ENCODE results near the gene ADGRA1. TPM values are rescaled to one million over a fixed set of nuclear protein-coding genes. Genes with fewer than 3 reads are reported as not detected.
"Not testable (repeated sequence)": the region's sequence is repeated elsewhere in the genome, so short reads cannot be mapped to it uniquely, and the experiment has no call there.

ADGRA1 gene
- total RNA-seq, 1 donor: not detected

- DNase-seq (ENCODE audit: low read depth in 2 of 3, low spot score in 2 of 3): no peak
Measured at GRCh38 chr10:133107442-133107841, 19.7 kb downstream of the ADGRA1 start.

- DNase-seq (ENCODE audit: low read depth in 2 of 3, low spot score in 2 of 3): no peak
Measured at GRCh38 chr10:133109711-133110110, 22.0 kb downstream of the ADGRA1 start.

- DNase-seq (ENCODE audit: low read depth in 2 of 3, low spot score in 2 of 3): no peak
Measured at GRCh38 chr10:133110133-133110532, 22.4 kb downstream of the ADGRA1 start.

GRCh38 chr10:133110609-133111275 is 23.0 kb downstream of the ADGRA1 start:
- no peak for DNase-seq (ENCODE audit: low read depth in 2 of 3, low spot score in 2 of 3)

GRCh38 chr10:133111640-133112039 is 23.9 kb downstream of the ADGRA1 start:
- DNase-seq (ENCODE audit: low read depth in 2 of 3, low spot score in 2 of 3): not testable (repeated sequence)

GRCh38 chr10:133113146-133113830 is 25.6 kb downstream of the ADGRA1 start:
- no peak for DNase-seq (ENCODE audit: low read depth in 2 of 3, low spot score in 2 of 3)

- no peak for DNase-seq (ENCODE audit: low read depth in 2 of 3, low spot score in 2 of 3)
Measured at GRCh38 chr10:133113847-133114246, 26.1 kb downstream of the ADGRA1 start.

GRCh38 chr10:133114251-133114650 is 26.5 kb downstream of the ADGRA1 start:
- DNase-seq (ENCODE audit: low read depth in 2 of 3, low spot score in 2 of 3): no peak

GRCh38 chr10:133114726-133115452 is 27.2 kb downstream of the ADGRA1 start:
- DNase-seq (ENCODE audit: low read depth in 2 of 3, low spot score in 2 of 3): no peak

GRCh38 chr10:133115453-133115842 is 27.7 kb downstream of the ADGRA1 start:
- no peak for DNase-seq (ENCODE audit: low read depth in 2 of 3, low spot score in 2 of 3)

- no peak for DNase-seq (ENCODE audit: low read depth in 2 of 3, low spot score in 2 of 3)
Measured at GRCh38 chr10:133115976-133116375, 28.3 kb downstream of the ADGRA1 start.

GRCh38 chr10:133116455-133116854 is 28.7 kb downstream of the ADGRA1 start:
- no peak for DNase-seq (ENCODE audit: low read depth in 2 of 3, low spot score in 2 of 3)

GRCh38 chr10:133117036-133117687 is 29.4 kb downstream of the ADGRA1 start:
- DNase-seq (ENCODE audit: low read depth in 2 of 3, low spot score in 2 of 3): no peak

GRCh38 chr10:133117688-133118071 is 30.0 kb downstream of the ADGRA1 start:
- no peak for DNase-seq (ENCODE audit: low read depth in 2 of 3, low spot score in 2 of 3)

GRCh38 chr10:133121479-133121878 is 33.8 kb downstream of the ADGRA1 start:
- DNase-seq (ENCODE audit: low read depth in 2 of 3, low spot score in 2 of 3): no peak

- no peak for DNase-seq (ENCODE audit: low read depth in 2 of 3, low spot score in 2 of 3)
Measured at GRCh38 chr10:133122171-133122935, 34.6 kb downstream of the ADGRA1 start.

- peak in 2 of 3 donors; percentile 37 to 43 for DNase-seq (ENCODE audit: low read depth in 2 of 3, low spot score in 2 of 3)
Measured at GRCh38 chr10:133123050-133123745, 35.5 kb downstream of the ADGRA1 start.

- DNase-seq (ENCODE audit: low read depth in 2 of 3, low spot score in 2 of 3): no peak
Measured at GRCh38 chr10:133123746-133124356, 36.1 kb downstream of the ADGRA1 start.
